HCT116 (cell line): ENCODE data around the gene PDE8A. TPM values are rescaled to one million over a fixed set of nuclear protein-coding genes. Genes with fewer than 3 reads are reported as not detected.
A peak's percentile ranks its signal among the peaks of the same experiment; 100 is the strongest.

Experiments
- ATAC-seq: fragments of 200-7000 bp; cut with Tn5 transposase; 2 replicates; pipeline ENCODE4 v1.9.1; 2020; ENCODE audit warnings: mild to moderate bottlenecking, moderate library complexity
- BruUV-seq: library from RNA; stranded (reverse); fragments of 400-500 nt; replicated peaks from 2 replicates; lab custom pipeline; 2021; lab: Mats Ljungman, UMichigan
- CTCF ChIA-PET: fragments of 300-600 bp; sonication (Branson Sonifier 250); formaldehyde crosslinking; loops from one replicate; lab custom pipeline; 2021; ENCODE audit warnings: antibody characterized with exemption; lab: Charles Lee
- POLR2A ChIA-PET: fragments of 300-600, 350-600 bp; sonication (Branson Sonifier 250); formaldehyde crosslinking; loops from one replicate; lab custom pipeline; 2021; ENCODE audit warnings: antibody characterized with exemption; lab: Charles Lee
- RAD21 ChIA-PET, 2 experiments: fragments of 300-600 bp; sonication (Branson Sonifier 250); formaldehyde crosslinking; loops; one replicate each; lab custom pipeline; 2023; ENCODE audit warnings: low total read pairs in 2 of 2; ENCODE audit not compliant: uncharacterized antibody in 2 of 2, unreplicated experiment in 2 of 2, low non-redundant PET in 1 of 2; lab: Charles Lee
- DNase-seq: peaks from one replicate; pipeline ENCODE4 v3.0.0-alpha.2; 2010; ENCODE audit warnings: low read depth, low spot score
- H2AFZ ChIP-seq: fragments of 200-600 bp; shearing (Covaris generic), sonication (generic); 2 replicates; pipeline ENCODE4 v1.6.1; 2017; ENCODE audit warnings: low read depth, mixed run types, mixed read lengths, antibody characterized with exemption, low read length; ENCODE audit not compliant: poor library complexity, severe bottlenecking
- H3K27ac ChIP-seq: 2 replicates; pipeline ENCODE4 v1.5.1; 2012; ENCODE audit warnings: low read depth, low read length
- H3K27me3 ChIP-seq: fragments of 200-600 bp; sonication (generic); 2 replicates; pipeline ENCODE4 v1.6.1; 2016; ENCODE audit warnings: mixed run types, low read length, mixed read lengths; ENCODE audit not compliant: insufficient read depth
- H3K36me3 ChIP-seq, 2 experiments: fragments of 200-500 bp in 1 of 2; fragments of 200-600 bp in 1 of 2; sonication (Bioruptor generic) in 1 of 2; sonication (generic) in 1 of 2; 2 replicates each; pipeline versions ENCODE4 v1.5.1 to v1.6.1; 2014 to 2016; ENCODE audit warnings: low read length in 2 of 2, inconsistent platforms in 1 of 2, mixed read lengths in 1 of 2, mixed run types in 1 of 2; ENCODE audit not compliant: insufficient read depth in 2 of 2, control insufficient read depth in 1 of 2
- H3K4me1 ChIP-seq, 2 experiments: fragments of 200-600 bp in 1 of 2; sonication (generic) in 1 of 2; 2 replicates each; pipeline versions ENCODE4 v1.5.1 to v1.6.1; 2012 to 2017; ENCODE audit warnings: low read length in 2 of 2, inconsistent platforms in 1 of 2, mild to moderate bottlenecking in 1 of 2, mixed read lengths in 1 of 2, mixed run types in 1 of 2, moderate library complexity in 1 of 2; ENCODE audit not compliant: insufficient read depth in 2 of 2, control insufficient read depth in 1 of 2
- H3K4me2 ChIP-seq: fragments of 200-600 bp; sonication (generic); 2 replicates; pipeline ENCODE4 v1.6.1; 2017; ENCODE audit warnings: mixed run types, low read length, mixed read lengths
- H3K4me3 ChIP-seq, 2 experiments: fragments of 200-600 bp in 1 of 2; sonication (generic) in 1 of 2; replicated peaks in 1 of 2; 2 replicates each; pipeline ENCODE4 v1.5.1; 2011 to 2016; ENCODE audit warnings: low read length in 2 of 2, control low read depth in 1 of 2, low read depth in 1 of 2, mild to moderate bottlenecking in 1 of 2, mixed read lengths in 1 of 2, mixed run types in 1 of 2
- H3K79me2 ChIP-seq: fragments of 200-600 bp; sonication (generic); 2 replicates; pipeline ENCODE4 v1.6.1; 2017; ENCODE audit warnings: mild to moderate bottlenecking, mixed run types, low read length, moderate library complexity, mixed read lengths; ENCODE audit not compliant: insufficient read depth
- H3K9ac ChIP-seq: fragments of 200-600 bp; sonication (generic); 2 replicates; pipeline ENCODE4 v1.6.1; 2016; ENCODE audit warnings: low read length, mixed read lengths
- H3K9me2 ChIP-seq: fragments of 200-600 bp; sonication (generic), shearing (Covaris generic); 2 replicates; pipeline ENCODE4 v1.6.1; 2017; ENCODE audit warnings: mixed run types, mild to moderate bottlenecking, moderate library complexity; ENCODE audit not compliant: insufficient read depth
- H3K9me3 ChIP-seq, 2 experiments: fragments of 200-500 bp in 1 of 2; fragments of 200-600 bp in 1 of 2; sonication (Bioruptor generic) in 1 of 2; sonication (generic) in 1 of 2; 2 replicates each; pipeline ENCODE4 v1.6.1; 2014 to 2017; ENCODE audit warnings: low read length in 2 of 2, mixed read lengths in 2 of 2, inconsistent platforms in 1 of 2, low read depth in 1 of 2, mild to moderate bottlenecking in 1 of 2, mixed run types in 1 of 2, moderate library complexity in 1 of 2; ENCODE audit not compliant: control insufficient read depth in 1 of 2, insufficient read depth in 1 of 2
- H4K20me1 ChIP-seq: fragments of 200-600 bp; sonication (generic), shearing (Covaris generic); 2 replicates; pipeline ENCODE4 v1.6.1; 2017; ENCODE audit warnings: mixed run types, mild to moderate bottlenecking, moderate library complexity; ENCODE audit not compliant: insufficient read depth
- CBX3 ChIP-seq: IDR thresholded peaks from 2 replicates; pipeline ENCODE4 v1.6.1; 2012; ENCODE audit warnings: low read depth
- EZH2 ChIP-seq: fragments of 200-600 bp; sonication (generic); IDR thresholded peaks from 2 replicates; pipeline ENCODE4 v1.6.1; 2017; ENCODE audit warnings: antibody characterized with exemption, mixed run types
- EZH2phosphoT487 ChIP-seq: fragments of 200-600 bp; IDR thresholded peaks from 2 replicates; pipeline ENCODE4 v1.6.1; 2018; ENCODE audit warnings: antibody characterized with exemption, borderline replicate concordance
- FOSL1 ChIP-seq: IDR thresholded peaks from 2 replicates; pipeline ENCODE4 v1.6.1; 2012; ENCODE audit warnings: low read depth
- JUND ChIP-seq: IDR thresholded peaks from 2 replicates; pipeline ENCODE4 v1.6.1; 2012
- POLR2A ChIP-seq: IDR thresholded peaks from 2 replicates; pipeline ENCODE4 v1.7.0; 2011; ENCODE audit warnings: borderline replicate concordance; ENCODE audit not compliant: insufficient read depth, insufficient read length; ENCODE audit errors: extremely low read depth
- POLR2AphosphoS5 ChIP-seq: IDR thresholded peaks from 2 replicates; pipeline ENCODE4 v1.6.1; 2011; ENCODE audit warnings: mild to moderate bottlenecking, low read depth, low read length, moderate library complexity
- RAD21 ChIP-seq: IDR thresholded peaks from 2 replicates; pipeline ENCODE4 v1.6.1; 2012; ENCODE audit warnings: low read depth, mild to moderate bottlenecking
- REST ChIP-seq: IDR thresholded peaks from 2 replicates; pipeline ENCODE4 v1.6.1; 2012; ENCODE audit warnings: low read depth
- SIN3A ChIP-seq: IDR thresholded peaks from 2 replicates; pipeline ENCODE4 v1.6.1; 2012; ENCODE audit warnings: low read depth
- SRF ChIP-seq: IDR thresholded peaks from 2 replicates; pipeline ENCODE4 v1.6.1; 2012; ENCODE audit warnings: low read depth
- YY1 ChIP-seq: IDR thresholded peaks from 2 replicates; pipeline ENCODE4 v1.6.1; 2011; ENCODE audit warnings: low read length, low read depth, moderate library complexity, mild to moderate bottlenecking; ENCODE audit not compliant: insufficient replicate concordance; ENCODE audit errors: extremely low read depth
- ZNF274 ChIP-seq: fragments of 200-500 bp; sonication (Bioruptor generic); IDR thresholded peaks from 2 replicates; pipeline ENCODE4 v1.6.1; 2014; ENCODE audit warnings: mild to moderate bottlenecking, low read depth, low read length, inconsistent platforms
- intact Hi-C: fragments of 100-400 bp; cut with micrococcal nuclease; formaldehyde crosslinking; loops from 2 replicates; pipeline ENCODE4 v1.10.0; 2022
- total RNA-seq: library from RNA; stranded (reverse); gene quantifications from one replicate; pipeline ENCODE4 v1.2.1, GENCODE V29; 2021; ENCODE audit not compliant: unreplicated experiment
- TF ChIP-seq, protein P1 (sequence below): IDR thresholded peaks from 2 replicates; pipeline ENCODE4 v1.6.1; 2012
- TF ChIP-seq, protein P2 (sequence below): IDR thresholded peaks from 2 replicates; pipeline ENCODE4 v1.6.1; 2012

PDE8A gene
- total RNA-seq, 1 experiment from 2014 or later, result 37.8 TPM

GRCh38 chr15:84991014-84991712 is 9.5 kb downstream of the PDE8A start:
- no peak for ATAC-seq
- ChIA-PET CTCF (interaction anchor here (1.3 kb wide), 1 partner anchor 14 kb away, joined by 3 read pairs; no protein-coding TSS in a partner anchor), RAD21 (no interaction called here), POLR2A (interaction anchor here (2.1 kb wide), 1 partner anchor 10 kb away, joined by 6 read pairs; the partner anchor contains the start of gene PDE8A)
- BruUV-seq, result no TSS peak
- Histone ChIP-seq H3K27me3 (no peaks in the 10 kb centered on the region), H3K79me2 (peaks cover 92% of the 10 kb centered on the region), H3K9ac (no peak overlapping the region), H3K36me3 (no peaks in the 10 kb centered on the region), H3K9me3 (no peaks in the 10 kb centered on the region), H3K4me2 (peak overlapping the region; percentile 61; the same call in 1 of the 2 replicates), H3K9me2 (no peaks in the 10 kb centered on the region), H2AFZ (no peak overlapping the region), H3K4me3 (no peak overlapping the region), H3K27ac (no peak overlapping the region), H3K4me1 (peaks cover 13 to 25% of the 10 kb centered on the region in 2 experiments), H4K20me1 (no peaks in the 10 kb centered on the region)
- DNase-seq, result no peak
- intact Hi-C loops, result no loop called here
- TF ChIP-seq FOSL1, result no peak
- TF ChIP-seq, protein P1, sequence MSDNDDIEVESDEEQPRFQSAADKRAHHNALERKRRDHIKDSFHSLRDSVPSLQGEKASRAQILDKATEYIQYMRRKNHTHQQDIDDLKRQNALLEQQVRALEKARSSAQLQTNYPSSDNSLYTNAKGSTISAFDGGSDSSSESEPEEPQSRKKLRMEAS, result no peak
- no peak for TF ChIP-seq REST
- TF ChIP-seq EZH2phosphoT487, result no peak
- TF ChIP-seq, protein P2, sequence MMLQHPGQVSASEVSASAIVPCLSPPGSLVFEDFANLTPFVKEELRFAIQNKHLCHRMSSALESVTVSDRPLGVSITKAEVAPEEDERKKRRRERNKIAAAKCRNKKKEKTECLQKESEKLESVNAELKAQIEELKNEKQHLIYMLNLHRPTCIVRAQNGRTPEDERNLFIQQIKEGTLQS, result no peak
- no peak for TF ChIP-seq YY1
- no peak for TF ChIP-seq SIN3A
- no peak for TF ChIP-seq RAD21
- no peak for TF ChIP-seq EZH2
- no peak for TF ChIP-seq POLR2AphosphoS5
- TF ChIP-seq ZNF274, result no peak
- no peak for TF ChIP-seq CBX3
- no peak for TF ChIP-seq POLR2A
- TF ChIP-seq SRF, result no peak
- TF ChIP-seq JUND, result no peak
